NCI-H146 treated with DMSO at 0.1 percent for 48 hours (cell line): ENCODE results near the gene ABCG4.
"Not testable (repeated sequence)": the region's sequence is repeated elsewhere in the genome, so short reads cannot be mapped to it uniquely, and the experiment has no call there.

Experiments
- DNase-seq: peaks from one replicate; lab custom pipeline; 2025; ENCODE audit not compliant: unreplicated experiment; lab: John Stamatoyannopoulos, UW

Gene ABCG4

DNA sequence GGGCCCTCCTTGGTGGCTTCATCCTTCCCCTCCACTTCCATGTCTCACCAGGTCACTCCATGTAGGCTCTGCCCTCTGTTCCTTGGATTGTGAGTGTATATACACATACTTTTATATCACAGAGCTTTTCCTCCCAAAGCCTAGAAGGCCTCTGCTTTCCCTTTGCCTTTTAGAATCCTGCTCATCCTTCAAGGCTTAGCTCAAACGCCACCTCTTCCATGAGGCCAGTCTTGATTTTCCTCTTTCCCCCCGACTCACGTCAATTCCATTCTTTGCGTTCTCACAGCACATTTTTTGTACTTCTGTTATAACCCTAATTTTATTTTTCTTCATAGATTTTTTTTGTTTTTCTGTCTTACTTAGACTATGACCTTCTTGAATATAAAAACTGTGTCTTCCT lies 3.8 kb downstream of the ABCG4 start:
- no peak for DNase-seq

DNA sequence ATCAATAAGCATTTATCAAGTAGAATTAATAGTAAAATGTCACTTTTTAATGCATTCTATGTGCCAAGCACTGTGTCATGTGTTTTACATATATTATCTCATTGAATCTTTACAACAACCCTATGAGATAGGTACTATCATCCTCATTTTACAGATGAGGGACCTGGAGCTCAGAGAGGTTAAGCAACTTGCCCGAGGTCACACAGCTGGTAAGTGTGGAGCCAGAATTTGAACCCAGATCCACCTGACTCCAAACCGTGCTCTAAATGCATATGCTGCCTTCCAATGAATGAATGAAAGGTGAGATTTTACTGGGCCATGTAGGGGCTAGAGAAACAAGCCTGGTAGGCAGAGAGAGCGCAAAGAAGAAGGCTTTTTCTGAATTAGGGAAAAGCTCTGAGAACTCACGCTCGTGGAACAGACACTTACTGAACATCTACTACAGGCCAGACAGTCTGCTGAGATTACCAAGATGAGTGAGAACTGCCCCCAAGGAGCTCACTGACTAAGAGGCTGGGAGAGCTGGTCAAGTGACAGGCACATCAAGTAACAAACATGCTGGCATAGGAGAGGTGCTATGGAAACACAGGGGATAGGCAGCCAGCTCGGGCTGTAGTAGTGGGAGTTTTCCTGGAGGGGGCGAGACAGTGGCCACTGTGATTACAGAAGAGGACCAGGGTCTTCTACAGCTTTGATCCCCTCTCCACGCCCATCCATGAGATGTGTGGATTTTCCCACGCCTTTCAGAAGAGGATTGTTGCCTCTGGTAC lies 4.4 kb downstream of the ABCG4 start:
- no peak for DNase-seq

DNA sequence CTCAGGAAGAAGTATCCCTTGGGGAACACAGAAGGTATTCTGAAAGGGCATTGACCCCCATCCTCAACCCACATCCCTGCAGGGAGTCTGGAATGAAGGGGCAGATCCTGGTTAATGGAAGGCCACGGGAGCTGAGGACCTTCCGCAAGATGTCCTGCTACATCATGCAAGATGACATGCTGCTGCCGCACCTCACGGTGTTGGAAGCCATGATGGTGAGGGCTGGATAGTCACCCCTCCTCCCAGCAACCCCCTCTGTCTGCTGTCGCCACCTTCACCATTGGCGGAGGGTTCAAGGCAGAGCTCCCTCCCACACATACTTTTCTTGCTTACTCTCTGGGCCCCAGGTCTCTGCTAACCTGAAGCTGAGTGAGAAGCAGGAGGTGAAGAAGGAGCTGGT lies 5.3 kb downstream of the ABCG4 start:
- DNase-seq: no peak

DNA sequence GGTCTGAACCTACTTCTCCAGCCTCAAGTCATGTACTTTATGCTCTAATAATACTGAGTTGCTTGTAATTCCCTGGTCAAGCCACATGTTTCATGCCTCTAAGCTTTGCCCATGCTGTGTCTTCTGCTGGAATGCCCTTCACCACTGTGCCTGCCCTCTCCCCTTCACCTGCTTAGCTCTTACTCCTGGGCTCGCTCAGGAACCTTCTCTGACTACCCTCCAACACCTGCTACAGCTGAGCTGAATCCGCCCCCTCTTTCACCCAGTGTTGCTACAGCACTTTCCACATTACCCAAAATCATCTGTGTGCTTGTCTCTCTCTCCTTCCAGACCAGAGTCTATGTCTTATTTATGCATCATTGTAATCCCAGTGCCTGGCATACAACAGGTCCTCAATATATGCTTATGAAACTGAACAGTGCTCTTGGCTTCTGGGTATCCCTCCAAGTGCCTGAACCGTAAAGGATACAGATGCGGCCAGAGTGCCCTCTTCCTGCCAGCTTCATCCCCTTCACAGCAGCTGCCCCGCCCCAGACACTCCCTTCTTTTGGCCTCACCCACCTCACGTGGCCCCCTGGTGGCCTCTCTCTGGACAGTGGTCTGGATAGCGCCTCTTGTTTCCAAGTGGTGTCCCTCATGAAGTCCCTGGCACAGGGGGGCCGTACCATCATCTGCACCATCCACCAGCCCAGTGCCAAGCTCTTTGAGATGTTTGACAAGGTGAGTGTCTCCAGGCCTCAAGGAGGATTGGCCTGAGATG lies 7.1 kb downstream of the ABCG4 start:
- no peak for DNase-seq

DNA sequence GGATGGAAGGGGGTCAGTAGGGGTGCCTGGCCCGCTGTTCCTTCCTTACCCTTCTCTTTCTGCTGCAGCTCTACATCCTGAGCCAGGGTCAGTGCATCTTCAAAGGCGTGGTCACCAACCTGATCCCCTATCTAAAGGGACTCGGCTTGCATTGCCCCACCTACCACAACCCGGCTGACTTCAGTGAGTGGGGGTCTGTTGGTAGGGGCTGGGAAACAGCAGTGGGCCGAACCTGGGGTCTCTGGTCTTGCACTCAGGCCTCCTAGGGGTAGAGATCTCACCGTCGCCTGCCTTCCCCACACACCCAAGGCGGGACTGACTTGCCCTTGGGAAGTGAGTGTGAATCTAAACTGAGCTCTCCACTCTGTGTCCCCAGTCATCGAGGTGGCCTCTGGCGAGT lies 7.6 kb downstream of the ABCG4 start:
- no peak for DNase-seq

DNA sequence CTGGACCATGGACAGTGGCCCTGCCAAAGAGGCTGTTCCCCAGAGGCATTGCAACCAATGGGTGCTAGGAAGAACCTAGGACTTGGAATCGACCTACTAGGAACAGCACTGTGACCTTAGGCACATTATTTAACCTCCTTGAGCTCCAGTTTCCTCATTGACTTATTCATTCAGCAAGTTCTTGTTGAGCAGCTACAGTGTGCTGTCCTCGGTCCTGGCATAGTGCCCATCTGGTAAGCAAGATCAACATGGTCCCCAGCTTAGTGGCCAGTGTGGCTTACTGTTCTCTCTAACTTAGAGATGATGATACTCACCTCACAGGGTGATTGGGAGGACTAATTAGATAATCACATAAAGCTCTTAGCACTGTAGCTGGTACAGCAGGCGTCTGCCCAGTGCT lies 8.2 kb downstream of the ABCG4 start:
- no peak for DNase-seq

DNA sequence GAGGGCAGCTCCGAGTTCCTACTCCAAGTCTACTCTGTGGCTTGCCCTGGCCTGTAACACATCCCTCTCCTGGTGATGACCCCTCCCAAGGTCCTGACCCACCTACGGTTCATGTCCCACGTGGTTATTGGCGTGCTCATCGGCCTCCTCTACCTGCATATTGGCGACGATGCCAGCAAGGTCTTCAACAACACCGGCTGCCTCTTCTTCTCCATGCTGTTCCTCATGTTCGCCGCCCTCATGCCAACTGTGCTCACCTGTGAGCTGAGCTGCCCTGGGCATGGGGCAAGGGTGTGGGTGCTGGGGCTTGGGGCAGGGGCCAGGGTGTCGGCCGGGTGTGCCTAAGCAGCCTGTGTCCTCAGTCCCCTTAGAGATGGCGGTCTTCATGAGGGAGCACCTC lies 9.6 kb downstream of the ABCG4 start:
- no peak for DNase-seq

DNA sequence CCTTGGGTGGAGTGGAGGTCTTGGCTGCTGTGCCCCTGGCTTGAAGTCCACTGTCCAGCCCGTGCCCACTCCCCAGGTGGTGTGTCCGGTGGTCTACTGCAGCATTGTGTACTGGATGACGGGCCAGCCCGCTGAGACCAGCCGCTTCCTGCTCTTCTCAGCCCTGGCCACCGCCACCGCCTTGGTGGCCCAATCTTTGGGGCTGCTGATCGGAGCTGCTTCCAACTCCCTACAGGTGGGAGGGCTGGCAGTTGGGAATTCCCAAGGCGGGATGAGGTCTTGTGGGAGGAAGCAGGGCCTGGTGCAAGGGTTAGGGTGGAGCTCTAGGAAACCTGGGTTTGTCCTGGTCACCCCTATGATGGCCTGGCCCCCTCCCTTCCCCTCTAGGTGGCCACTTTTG lies 11.3 kb downstream of the ABCG4 start:
- no peak for DNase-seq

DNA sequence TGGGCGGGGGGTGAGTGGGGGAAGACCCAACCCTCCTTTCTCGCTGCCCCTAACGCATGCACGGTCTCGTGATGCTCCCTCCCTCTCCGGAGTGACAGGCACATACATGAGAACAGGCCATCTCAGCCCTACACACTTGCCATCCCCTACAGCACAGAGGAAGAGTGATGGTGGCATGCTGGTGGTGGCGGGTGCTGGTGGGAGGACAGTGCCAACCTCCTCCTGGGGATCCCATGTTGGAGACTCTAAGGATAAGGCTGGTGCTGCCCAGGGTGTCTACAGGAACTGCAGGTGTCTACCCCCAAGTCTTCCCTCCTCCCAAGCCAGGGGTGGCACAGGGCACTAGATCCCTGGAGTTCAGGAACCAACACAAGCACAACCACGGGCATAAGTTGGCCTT lies 13.0 kb downstream of the ABCG4 start:
- no peak for DNase-seq

DNA sequence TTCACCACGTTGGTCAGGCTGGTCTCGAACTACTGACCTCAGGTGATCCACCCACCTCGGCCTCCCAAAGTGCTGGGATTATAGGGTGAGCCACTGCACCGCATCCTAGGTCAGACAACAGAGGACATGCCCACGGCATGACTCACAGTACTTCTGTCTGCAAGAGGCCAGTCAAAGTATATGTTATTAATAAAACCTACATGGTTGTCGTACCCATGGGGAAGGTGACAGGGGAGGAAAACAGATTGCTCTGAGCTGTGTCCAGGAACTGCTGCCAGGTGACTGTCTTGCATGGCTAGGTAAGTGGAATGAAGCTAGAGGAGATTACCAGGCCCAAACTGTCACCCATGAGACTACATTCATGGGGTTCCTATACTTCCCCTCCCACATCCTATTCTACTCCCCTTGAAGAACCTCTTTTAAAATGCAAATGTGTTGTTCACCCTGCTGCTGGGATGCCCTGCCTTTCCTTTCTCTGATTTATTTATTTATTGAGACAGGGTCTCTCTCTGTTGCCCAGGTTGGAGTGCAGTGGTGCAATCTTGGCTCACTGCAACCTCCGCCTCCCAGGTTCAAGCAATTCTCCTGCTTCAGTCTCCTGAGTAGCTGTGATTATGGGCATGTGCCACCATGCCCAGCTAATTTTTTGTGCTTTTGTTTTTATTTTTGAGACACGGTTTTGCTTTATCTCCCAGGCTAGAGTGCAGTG lies 17.7 kb downstream of the ABCG4 start:
- no peak for DNase-seq

DNA sequence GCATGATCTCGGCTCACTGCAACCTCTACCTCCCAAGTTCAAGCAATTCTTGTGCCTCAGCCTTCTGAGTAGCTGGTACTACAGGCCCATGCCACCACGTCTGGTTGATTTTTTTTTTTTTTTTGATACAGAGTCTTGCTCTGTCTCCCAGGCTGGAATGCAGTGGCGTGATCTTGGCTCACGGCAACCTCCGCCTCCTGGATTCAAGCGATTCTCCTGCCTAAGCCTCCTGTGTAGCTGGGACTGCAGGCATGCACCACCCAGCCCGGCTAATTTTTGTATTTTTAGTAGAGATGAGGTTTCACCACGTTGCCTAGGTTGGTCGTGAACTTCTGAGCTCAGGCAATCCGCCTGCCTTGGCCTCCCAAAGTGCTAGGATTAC lies 18.2 kb downstream of the ABCG4 start:
- not testable (repeated sequence) for DNase-seq

DNA sequence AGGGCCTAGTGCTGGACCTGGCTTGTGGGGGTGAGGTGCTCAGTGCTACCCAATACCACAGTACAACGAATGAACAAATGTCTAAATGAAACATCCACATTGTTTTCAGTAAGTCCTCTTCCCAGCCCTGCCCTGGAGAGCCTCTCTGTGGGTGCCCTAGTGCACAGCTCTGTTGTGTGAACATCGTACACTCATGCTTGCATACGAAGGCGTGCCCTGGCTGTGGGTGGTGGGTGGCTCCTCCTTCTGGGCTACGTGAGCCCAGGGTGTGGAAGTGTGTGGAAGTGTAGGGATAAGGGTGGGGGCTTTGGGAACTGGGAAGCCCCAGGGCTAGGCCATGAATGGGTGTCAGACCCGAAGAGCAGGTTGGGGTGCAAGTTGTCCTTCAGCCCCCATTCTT lies 19.1 kb downstream of the ABCG4 start:
- no peak for DNase-seq

DNA sequence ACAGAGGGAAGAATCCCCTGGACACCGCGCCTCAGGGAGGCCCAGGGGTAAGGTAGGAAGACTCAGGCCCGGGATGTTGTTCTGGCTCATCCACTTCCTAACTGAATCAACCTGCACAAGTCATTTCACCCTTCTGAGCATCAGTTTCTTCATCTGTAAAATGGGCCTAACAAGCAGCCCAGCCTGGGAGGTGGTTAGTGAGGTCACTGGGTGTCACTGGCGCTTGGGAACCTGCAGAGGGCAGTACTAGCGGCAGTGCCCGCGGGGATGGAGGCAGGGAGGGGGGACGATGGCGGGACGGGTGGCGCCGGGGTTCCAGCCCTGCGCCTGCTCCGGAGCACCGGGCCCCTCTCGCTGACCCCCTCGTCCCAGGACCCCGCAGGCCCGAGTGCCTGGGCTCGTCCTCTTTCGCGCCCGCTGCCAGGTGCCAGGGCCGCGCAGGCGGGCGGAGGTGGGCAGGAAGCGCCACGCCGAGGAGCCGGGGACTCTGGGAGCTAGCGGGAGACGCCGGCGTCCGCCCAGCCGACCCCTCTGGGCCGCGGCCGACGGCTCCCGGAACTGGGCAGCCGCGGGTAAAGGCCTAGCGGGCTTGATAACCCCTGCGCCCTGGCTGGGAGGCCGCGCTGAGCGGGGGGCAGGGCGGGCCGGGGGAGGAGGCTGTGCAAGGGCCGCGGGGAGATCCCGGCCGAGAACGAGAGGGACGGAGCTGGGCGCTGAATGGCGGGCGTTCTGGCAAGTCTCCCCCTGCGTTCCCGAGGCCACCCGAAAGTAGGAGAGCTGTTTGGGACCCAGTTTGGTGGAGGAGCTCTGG lies 19.8 kb downstream of the ABCG4 start, which contains the start of gene NLRX1:
Gene NLRX1 (plus strand): TSS at position 255 of the 811 bp plus-strand sequence. CDS start 2,679 bp downstream, outside the sequence.
- DNase-seq: peak; percentile 65

DNA sequence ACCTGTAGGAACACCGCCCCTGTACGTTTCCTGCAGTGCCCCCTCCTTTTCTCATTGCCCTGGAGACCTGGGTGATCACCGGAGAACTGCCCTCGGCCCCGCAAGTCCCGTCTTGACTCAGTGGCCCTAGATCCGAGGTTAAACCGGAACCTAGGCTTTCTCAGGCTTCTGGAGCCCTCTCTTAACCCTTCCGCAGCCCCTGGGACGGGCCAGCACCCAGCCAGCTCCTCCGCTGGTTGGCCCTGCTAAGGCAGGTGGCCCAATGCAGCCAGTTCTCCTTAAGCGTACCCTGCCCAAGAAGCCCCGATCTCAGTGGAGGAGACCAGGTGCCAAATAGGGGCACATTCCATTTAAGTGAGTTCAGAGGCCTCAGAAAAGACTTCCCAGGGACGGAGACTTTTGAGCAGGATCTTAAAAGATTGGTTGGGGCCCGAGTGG lies 20.4 kb downstream of the ABCG4 start:
- DNase-seq: no peak

DNA sequence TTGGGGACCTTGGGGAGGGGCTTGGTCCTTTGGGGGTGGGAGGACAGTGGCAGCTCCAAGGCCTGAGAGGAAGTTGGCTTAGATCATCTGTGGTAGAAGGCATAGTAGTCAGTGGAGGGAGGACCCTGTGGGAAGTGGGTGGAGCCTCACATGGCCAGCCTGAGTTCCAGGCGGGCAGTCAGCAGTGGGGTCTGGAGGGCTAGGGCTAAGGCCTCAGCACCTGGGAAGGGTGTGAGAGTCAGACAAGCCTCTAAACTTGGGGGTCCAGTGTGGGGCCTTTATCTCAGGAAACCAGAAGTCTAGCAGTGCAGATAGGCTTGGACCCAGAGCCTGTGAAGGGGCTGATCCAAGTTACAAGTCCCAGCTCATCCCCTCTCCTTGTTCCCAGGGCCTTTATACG lies 23.7 kb downstream of the ABCG4 start:
- DNase-seq: no peak

DNA sequence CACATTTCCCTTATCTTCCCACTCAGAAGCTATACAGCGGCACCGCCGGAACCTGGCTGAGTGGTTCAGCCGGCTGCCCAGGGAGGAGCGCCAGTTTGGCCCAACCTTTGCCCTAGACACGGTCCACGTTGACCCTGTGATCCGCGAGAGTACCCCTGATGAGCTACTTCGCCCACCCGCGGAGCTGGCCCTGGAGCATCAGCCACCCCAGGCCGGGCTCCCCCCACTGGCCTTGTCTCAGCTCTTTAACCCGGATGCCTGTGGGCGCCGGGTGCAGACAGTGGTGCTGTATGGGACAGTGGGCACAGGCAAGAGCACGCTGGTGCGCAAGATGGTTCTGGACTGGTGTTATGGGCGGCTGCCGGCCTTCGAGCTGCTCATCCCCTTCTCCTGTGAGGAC lies 24.6 kb downstream of the ABCG4 start:
- no peak for DNase-seq

DNA sequence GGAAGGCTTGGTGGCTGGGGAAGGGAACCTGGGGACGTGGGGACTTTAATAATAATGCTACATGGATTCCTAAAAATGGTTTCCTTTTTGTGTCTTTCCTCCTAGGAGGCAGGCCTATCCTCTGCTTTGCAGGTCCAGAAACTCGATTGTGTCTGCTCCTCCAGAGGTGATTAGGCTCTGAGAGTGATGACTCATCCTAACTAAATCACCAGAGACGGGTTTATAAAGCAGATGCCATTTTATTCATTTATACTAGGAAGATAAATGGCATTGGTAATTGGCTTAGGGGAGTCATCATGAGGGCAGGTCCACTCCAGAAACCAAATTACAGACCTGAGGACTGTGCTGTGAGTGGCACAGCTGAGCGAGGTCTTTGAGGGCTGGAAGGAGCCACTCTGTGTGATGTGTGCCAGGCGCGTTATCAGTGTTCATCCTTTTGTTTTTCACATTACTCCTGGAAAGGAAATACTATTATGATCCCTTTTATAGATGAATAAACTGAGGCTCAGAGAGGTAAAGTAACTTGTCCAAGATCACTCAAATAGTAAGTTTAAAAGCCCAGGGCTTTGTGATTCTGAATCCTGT lies 26.7 kb downstream of the ABCG4 start:
- no peak for DNase-seq

DNA sequence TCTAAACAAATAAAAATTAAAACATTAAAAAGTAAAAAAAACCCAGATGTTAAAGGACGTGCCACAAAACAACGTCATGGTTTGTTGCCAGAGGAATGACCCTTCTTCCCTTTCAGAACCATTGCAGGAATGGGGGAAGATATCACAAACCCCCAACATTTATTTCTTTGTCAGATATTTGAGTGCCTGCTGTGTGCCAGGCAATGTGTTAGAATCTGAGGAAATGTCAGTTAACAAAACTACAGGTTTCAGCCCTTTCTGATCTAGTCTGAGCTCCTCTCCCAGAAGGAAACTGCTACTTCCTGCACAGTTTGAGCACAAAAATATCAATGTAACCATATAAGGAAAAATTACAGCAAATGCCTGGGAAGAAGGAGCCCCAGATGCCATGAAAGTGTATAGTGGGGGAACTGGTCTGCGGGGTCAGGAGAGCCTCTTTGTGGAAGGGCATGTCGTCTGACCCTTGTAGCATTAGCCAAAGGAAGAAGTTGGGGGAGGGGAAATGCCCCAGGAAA lies 29.4 kb downstream of the ABCG4 start:
- no peak for DNase-seq

DNA sequence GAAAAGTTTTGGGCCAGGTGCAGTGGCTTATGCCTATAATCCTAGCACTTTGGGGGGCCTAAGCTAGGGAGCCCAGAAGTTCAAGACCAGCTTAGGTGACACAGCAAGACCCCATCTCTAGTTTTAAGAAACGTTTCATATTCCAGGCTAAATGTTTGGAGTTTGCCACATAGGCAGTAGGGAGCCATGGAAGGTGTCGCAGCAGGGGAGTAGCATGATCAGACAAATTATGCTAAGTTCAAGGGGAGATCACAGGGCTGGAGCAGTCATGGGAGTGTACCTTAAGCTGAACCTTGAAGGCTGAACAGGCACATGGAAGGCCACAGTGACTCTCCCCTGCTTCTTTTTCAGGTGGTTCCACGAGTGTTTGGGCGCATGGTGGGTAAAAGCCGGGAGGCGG lies 30.5 kb downstream of the ABCG4 start:
- no peak for DNase-seq

DNA sequence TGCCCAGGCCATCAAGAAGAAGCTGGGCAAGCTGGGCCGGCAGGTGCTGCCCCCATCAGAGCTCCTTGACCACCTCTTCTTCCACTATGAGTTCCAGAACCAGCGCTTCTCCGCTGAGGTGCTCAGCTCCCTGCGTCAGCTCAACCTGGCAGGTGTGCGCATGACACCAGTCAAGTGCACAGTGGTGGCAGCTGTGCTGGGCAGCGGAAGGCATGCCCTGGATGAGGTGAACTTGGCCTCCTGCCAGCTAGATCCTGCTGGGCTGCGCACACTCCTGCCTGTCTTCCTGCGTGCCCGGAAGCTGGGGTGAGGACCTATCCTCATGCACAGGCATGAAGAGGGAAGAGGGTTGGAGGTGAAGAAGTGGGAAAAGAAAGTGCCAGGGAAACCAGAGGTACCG lies 31.1 kb downstream of the ABCG4 start:
- DNase-seq: peak; percentile 90
